HepG2 (cell line): Measurements from ENCODE around the gene CLDN14. TPM values are rescaled to one million over a fixed set of nuclear protein-coding genes. Genes with fewer than 3 reads are reported as not detected.

Source experiments
- ATAC-seq: fragments of 200-7000 bp; cut with Tn5 transposase; 3 replicates; pipeline ENCODE4 v1.9.1; 2020; ENCODE audit warnings: mild to moderate bottlenecking, moderate library complexity
- BruUV-seq: library from RNA; stranded (reverse); fragments of 400-500 nt; replicated peaks from 2 replicates; lab custom pipeline; 2021; lab: Mats Ljungman, UMichigan
- CTCF ChIA-PET: fragments of 300-600 bp; formaldehyde crosslinking; extraction: SDS; loops from one replicate; lab custom pipeline; 2021; ENCODE audit warnings: low total read pairs, inconsistent platforms, low intra/inter-chr PET ratio; lab: Yijun Ruan, JAX
- POLR2A ChIA-PET: fragments of 350-600 bp; sonication (Branson Sonifier 250); formaldehyde crosslinking; loops from one replicate; lab custom pipeline; 2020; ENCODE audit warnings: antibody characterized with exemption, inconsistent platforms; lab: Yijun Ruan, JAX
- DNase-seq: peaks from one replicate; pipeline ENCODE4 v3.0.0-alpha.2; 2015; ENCODE audit warnings: low spot score
- FAIRE-seq: peaks from 3 replicates; lab custom pipeline; 2011; peaks lifted over from hg19 to GRCh38; lab: Jason Lieb, UNC
- H2AFZ ChIP-seq: one replicate; pipeline ENCODE4 v1.6.1; 2011; ENCODE audit warnings: low read length, inconsistent platforms
- H3K27ac ChIP-seq: fragments of 300-600 bp; 3 replicates; pipeline ENCODE4 v1.8.0; 2011; ENCODE audit warnings: mixed run types, mild to moderate bottlenecking, mixed read lengths, low read length, inconsistent platforms; ENCODE audit not compliant: insufficient read depth; ENCODE audit errors: extremely low read length
- H3K27me3 ChIP-seq, 2 experiments: fragments of 200-600 bp in 1 of 2; 2 replicates in 1 of 2; 3 replicates in 1 of 2; pipeline versions ENCODE4 v1.6.0 to v1.8.0; 2011; ENCODE audit warnings: low read length in 2 of 2, mild to moderate bottlenecking in 2 of 2, moderate library complexity in 2 of 2, inconsistent platforms in 1 of 2; ENCODE audit not compliant: insufficient read depth in 2 of 2, control insufficient read depth in 1 of 2
- H3K36me3 ChIP-seq, 2 experiments: fragments of 200-600 bp in 1 of 2; replicated peaks in 1 of 2; 2 replicates in 1 of 2; 3 replicates in 1 of 2; pipeline versions ENCODE4 v1.5.1 to v1.8.0; 2011; ENCODE audit warnings: low read length in 2 of 2, inconsistent platforms in 1 of 2; ENCODE audit not compliant: insufficient read depth in 2 of 2, control insufficient read depth in 1 of 2
- H3K4me1 ChIP-seq: 2 replicates; pipeline ENCODE4 v1.5.1; 2012; ENCODE audit warnings: low read length, inconsistent platforms; ENCODE audit not compliant: insufficient read depth
- H3K4me2 ChIP-seq: 2 replicates; pipeline ENCODE4 v1.6.0; 2011; ENCODE audit warnings: low read depth, low read length, inconsistent platforms
- H3K4me3 ChIP-seq, 3 experiments: fragments of 200-600 bp in 1 of 3; sonication (generic), shearing (Covaris generic) in 1 of 3; replicated peaks in 1 of 3; 2 replicates each; pipeline ENCODE4 v1.5.1; 2011 to 2016; ENCODE audit warnings: low read length in 3 of 3, inconsistent platforms in 2 of 3, low read depth in 2 of 3, mild to moderate bottlenecking in 2 of 3, control low read depth in 1 of 3, mixed read lengths in 1 of 3; ENCODE audit not compliant: insufficient read depth in 1 of 3
- H3K79me2 ChIP-seq: one replicate; pipeline ENCODE4 v1.6.1; 2011; ENCODE audit warnings: low read length, inconsistent platforms; ENCODE audit not compliant: insufficient read depth
- H3K9ac ChIP-seq: 2 replicates; pipeline ENCODE4 v1.6.0; 2011; ENCODE audit warnings: mild to moderate bottlenecking, low read depth, low read length, inconsistent platforms; ENCODE audit not compliant: insufficient read depth
- H3K9me3 ChIP-seq: 2 replicates; pipeline ENCODE4 v1.5.1; 2012; ENCODE audit warnings: mild to moderate bottlenecking, low read length
- H4K20me1 ChIP-seq: 2 replicates; pipeline ENCODE4 v1.6.0; 2011; ENCODE audit warnings: inconsistent platforms, mild to moderate bottlenecking, low read length, moderate library complexity; ENCODE audit not compliant: insufficient read depth
- ZBTB40 ChIP-seq, 2 experiments: fragments of 450-650 bp in 1 of 2; sonication (generic) in 1 of 2; formaldehyde crosslinking in 1 of 2; IDR thresholded peaks; 2 replicates each; pipeline versions ENCODE4 v1.6.1 to v1.8.0; 2016 to 2022; ENCODE audit warnings: antibody characterized with exemption in 1 of 2, mild to moderate bottlenecking in 1 of 2, missing genetic modification reagents in 1 of 2
- ZMYM4 ChIP-seq: sonication (generic); formaldehyde crosslinking; IDR thresholded peaks from 2 replicates; pipeline ENCODE4 v1.8.1; 2023; ENCODE audit warnings: mild to moderate bottlenecking, missing genetic modification reagents
- WGBS: methylation state at CpG from one replicate; pipeline ENCODE4 v1.1.6; 2017; ENCODE audit warnings: low lambda C conversion rate; 5-methylcytosine and 5-hydroxymethylcytosine counted together
- in situ Hi-C: cut with HindIII; loops from 2 replicates; pipeline ENCODE4 v1.10.0; 2017; ENCODE audit warnings: low pct_unique_long_range_greater_than_20kb; ENCODE audit not compliant: extremely low pct_ligation_motif_present
- intact Hi-C: fragments of 100-400 bp; cut with micrococcal nuclease; formaldehyde crosslinking; loops from one replicate; pipeline ENCODE4 v1.10.0; 2022; ENCODE audit not compliant: unreplicated experiment
- polyA plus RNA-seq, 8 experiments: library from polyadenylated mRNA; depleted of rRNA in 3 of 8; stranded (reverse) in 7 of 8; unstranded in 1 of 8; fragments of >200 nt; fragmentation: Illumina TruSeq in 4 of 8; extraction: Trizol in 4 of 8; gene quantifications; 2 replicates each; pipeline versions ENCODE4 v1.2.1 to v1.2.3, GENCODE V29; 2011 to 2016; ENCODE audit warnings: low read depth in 4 of 8, missing spikeins in 1 of 8, mixed read lengths in 1 of 8; ENCODE audit not compliant: insufficient read depth in 1 of 8
- total RNA-seq, 5 experiments: library from RNA; depleted of rRNA; stranded (reverse); fragments of >200 nt; fragmentation: Illumina TruSeq; extraction: Trizol; gene quantifications; 2 replicates each; pipeline ENCODE4 v1.2.3, GENCODE V29; 2016; ENCODE audit warnings: low read depth in 1 of 5

The CLDN14 gene
- total and polyA plus RNA-seq, 2 of the 13 experiments (the other 11 are each of a cell fraction or from before 2014, with no cell fraction given) = 1.1 to 1.4 TPM

GRCh38 chr21:36526104-36526503, 46.2 kb upstream of the CLDN14 start:
- peaks cover 2 to 27% of the 10 kb centered on the region in 2 experiments; a peak in 2 of 5 replicates for H3K27me3 ChIP-seq
- DNase-seq (no peak), ATAC-seq (no peak), FAIRE-seq (no peak)
- in situ Hi-C loops = no loop called here
- H4K20me1 ChIP-seq = no peaks in the 10 kb centered on the region
- intact Hi-C loops = no loop called here
- no peaks in the 10 kb centered on the region for H3K36me3 ChIP-seq
- no peaks in the 10 kb centered on the region for H3K9me3 ChIP-seq
- POLR2A ChIA-PET = no interaction called here
- WGBS = 75% methylated on average over 3 of the region's 4 CpGs
- no peak overlapping the region for H3K27ac ChIP-seq
- no peak overlapping the region for H3K9ac ChIP-seq
- H3K4me1 ChIP-seq = no peaks in the 10 kb centered on the region
- no peak overlapping the region for H3K4me3 ChIP-seq
- CTCF ChIA-PET = no interaction called here
- H2AFZ ChIP-seq = no peak overlapping the region
- TF ChIP-seq ZBTB40 (IDR thresholded peaks at IDR 0.05) = no peak
- TF ChIP-seq ZBTB40 (CRISPR knock-in tag; IDR thresholded peaks at IDR 0.05) = peak; percentile 71; the same call in 1 of the 2 replicates
- no peak for TF ChIP-seq ZMYM4 (CRISPR knock-in tag)
- no peak overlapping the region for H3K4me2 ChIP-seq
- BruUV-seq = no TSS peak
- H3K79me2 ChIP-seq = no peaks in the 10 kb centered on the region
